GM21737 (cell line): ENCODE data around the gene KCNK2.

Experiments used
- ATAC-seq: cut with Tn5 transposase; IDR thresholded peaks from one replicate; pipeline ENCODE4 v1.9.1; 2021; ENCODE audit warnings: mild to moderate bottlenecking, moderate library complexity; ENCODE audit not compliant: unreplicated experiment

The KCNK2 gene

DNA sequence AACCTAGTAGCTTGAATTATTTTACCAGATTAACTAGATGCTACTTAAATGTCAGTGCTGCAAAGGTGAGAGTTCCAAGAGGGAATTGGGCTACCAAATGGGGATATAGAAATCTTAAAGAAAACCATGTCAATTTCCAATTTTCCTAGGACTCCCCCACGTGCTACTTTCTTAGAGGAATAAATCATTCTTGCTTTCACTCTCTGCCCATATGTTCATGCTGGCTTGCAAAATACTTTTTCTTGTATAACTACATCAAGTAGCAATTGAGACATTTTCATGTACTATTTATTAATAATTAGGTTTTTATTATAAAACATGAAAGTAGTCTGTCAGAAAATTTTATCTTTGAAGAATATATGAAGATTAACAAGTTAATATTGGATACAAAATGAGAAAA lies 11.8 kb downstream of the KCNK2 start:
- no peak for ATAC-seq

DNA sequence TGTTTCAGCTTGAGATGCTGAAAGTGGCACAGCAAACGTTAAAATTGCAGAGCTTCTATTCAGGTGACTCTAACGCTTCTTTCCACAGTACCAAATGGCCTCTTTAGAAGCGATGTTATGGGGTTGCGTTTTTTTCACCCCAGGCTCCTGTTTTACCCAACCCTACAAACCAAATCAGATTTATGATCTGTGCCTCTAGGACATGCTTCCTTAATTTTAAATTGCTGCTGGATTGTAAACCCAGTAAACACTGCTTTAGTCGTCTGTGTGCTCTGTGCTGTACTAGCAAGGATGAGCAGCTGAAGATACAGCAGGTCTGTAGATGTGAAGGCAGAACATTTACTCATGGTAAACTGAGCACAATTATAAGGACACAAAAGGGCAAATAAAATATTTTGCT lies 13.0 kb downstream of the KCNK2 start:
- ATAC-seq = no peak

DNA sequence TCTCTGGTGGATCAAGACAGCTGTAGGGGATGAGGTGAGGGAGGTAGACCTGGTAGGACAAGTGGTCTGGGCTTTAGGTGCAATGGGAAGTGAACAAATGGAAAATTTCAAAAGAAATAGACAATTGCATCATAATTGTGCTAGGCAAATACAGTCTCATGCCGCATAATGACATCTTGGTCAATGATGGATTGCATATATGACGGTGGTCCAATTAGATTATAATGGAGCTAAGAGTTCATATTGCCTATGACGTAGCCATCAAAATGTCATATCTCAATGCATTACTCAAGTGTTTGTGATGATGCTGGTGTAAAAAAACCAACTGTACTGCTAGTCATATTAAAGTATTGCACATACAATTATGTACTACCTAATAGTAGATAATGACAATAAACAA lies 19.0 kb downstream of the KCNK2 start:
- ATAC-seq = no peak

DNA sequence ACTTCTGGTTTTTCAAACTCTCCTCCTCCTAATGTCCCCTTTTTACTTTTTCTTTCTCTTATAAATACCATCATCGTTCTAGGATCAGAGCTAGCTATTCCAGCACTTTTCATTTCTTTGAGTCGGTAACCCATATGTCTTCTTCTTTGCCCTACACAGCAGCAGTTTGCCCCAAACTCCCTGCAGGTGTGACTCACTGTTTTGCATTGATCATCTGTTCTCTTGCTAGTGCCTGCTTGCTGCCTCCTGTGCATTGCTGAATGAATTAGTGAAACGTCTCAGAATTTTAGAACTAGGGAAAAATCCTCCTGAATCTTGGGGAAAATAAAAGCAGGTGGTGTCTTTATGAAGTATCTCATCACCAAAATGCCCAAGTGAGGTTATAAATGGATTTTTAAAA lies 21.7 kb downstream of the KCNK2 start:
- no peak for ATAC-seq

DNA sequence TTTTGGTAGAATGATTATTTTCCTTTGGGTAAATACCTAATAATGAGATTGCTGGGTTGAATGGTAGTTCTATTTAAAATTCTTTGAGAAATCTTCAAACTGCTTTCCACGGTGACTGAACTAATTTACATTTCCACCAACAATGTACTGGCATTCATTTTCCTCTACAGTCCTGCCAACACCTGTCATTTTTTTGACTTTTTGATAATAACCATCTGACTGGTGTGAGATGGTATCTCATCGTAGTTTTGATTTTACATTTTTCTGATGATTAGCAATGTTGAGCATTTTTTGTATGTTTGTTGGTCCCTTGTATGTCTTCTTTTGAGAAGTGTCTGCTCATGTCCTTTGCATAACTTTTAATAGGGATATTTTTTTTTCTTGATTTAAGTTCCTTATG lies 23.5 kb downstream of the KCNK2 start:
- no peak for ATAC-seq

DNA sequence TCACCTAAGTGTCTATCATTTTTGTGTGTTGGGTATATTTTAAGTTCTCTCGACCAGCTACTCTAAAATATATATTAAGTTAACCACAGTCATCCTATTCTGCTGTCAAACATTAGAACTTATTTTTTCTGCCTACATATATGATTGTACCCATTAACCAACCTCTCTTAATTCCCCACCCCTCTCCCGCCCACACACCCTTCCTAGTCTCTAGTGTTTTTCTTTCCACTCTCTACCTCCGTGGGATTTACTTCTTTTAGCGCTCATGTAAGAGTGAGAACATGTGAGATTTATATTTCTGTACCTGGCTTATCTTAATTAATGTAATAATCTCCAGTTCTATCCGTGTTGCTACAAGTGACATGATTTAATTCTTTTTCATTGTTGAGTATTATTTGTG lies 26.6 kb downstream of the KCNK2 start:
- ATAC-seq = no peak

DNA sequence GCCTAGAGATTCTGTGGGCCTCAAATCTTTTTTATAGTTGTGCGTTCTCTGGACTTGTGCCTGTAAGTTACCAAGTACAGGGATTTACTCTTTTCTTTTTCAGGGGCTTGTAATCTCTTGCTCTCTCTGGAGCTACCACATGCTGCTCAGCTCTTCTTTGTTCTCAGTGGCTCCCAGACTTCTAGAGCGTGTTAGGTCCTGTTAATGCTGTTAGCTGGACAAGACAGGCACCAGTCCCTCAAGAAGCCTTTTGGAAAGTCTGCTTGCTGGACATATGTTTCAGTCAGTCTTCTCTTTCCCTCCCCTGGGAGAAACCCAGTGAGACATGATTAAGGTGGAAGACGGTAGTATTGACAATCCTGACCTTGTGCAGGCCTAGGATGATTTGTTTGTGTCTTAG lies 29.4 kb downstream of the KCNK2 start:
- no peak for ATAC-seq

DNA sequence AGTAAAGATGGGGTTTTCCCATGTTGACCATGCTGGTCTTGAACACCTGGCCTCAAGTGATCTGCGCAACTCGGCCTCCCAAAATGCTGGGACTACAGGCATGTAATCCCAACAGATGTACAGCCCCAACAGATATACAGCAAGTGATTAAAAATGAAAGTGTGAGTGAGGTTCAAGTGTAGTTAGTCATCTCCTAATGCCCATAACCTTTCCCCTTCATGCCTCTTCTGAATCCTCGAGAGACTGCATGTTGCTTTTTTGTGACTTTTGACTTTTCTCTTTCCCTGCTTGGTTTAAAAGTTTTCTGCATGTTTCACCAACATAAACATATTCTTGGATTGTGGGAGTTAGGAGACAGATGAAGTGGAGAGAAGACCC lies 31.2 kb downstream of the KCNK2 start:
- no peak for ATAC-seq

DNA sequence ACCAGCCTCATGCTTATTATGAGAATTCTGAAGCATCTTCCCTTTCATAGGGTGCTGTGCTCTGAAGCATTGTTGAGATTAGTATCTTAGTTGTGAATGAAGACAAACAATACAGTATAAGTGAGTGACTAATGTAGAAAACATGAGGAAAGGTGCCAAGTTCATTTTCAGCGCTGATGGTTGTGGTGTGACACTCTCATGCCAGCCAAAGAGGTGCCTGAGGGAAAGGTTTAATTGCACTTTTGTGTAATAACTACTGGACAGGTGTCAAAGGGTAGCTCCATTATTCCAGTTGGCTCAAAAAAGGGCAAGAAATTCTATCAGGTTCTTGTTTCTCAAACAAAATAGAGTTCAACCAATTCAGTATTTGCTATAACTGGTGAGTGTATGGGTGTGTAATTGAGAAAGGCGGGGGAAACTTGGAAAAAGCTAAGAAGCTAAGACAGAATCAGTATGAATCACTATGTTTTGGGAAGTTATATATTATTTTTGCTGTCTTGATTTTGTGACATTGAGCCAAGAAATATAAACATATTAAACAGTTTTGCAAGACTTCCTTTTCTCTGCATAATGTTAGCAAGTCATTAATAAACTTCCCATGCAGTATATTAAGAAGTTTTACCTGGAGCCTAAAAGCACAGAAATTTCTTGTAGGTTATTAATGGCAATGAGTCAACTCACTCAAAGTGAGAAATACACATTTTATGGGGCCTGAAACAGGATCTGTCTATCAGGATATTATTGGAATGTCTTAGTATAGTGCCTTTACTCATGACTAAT lies 31.8 kb downstream of the KCNK2 start:
- no peak for ATAC-seq

DNA sequence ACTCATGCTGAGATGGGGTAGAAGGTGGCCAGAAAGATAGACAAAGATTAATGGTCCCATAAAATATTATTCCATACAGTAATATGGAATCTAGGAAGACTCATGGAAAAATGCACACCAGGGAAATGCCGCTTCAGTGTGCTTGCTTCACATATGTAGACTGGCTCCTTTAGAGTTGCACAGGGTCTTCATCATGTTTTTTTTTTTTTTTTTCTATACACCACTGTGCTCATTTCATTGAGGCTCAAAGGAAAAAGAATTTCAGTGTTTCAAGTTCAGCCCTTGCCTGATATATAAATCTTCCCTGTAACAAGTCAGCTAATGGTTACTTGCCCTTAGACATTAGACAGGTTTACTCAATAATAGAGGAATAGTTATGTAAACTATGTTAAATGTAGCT lies 33.2 kb downstream of the KCNK2 start:
- no peak for ATAC-seq

DNA sequence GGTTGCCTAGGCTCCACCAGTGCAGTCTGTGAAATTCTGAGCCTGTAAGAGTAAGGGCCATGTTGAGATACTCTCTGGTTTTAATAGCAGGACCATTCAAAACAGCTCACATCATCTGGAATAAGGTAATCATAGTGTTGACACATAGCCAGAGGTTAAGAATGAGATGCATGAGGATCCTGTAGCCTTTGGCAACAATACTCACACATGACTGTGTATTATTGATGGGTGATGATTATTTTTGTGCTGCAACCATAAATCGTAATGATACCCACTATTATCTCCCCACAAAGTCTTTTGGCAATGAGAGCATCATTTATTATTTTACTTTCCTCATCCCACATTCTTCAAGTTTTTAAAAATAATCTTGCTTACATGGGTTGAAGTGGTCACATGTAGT lies 35.5 kb downstream of the KCNK2 start:
- no peak for ATAC-seq

DNA sequence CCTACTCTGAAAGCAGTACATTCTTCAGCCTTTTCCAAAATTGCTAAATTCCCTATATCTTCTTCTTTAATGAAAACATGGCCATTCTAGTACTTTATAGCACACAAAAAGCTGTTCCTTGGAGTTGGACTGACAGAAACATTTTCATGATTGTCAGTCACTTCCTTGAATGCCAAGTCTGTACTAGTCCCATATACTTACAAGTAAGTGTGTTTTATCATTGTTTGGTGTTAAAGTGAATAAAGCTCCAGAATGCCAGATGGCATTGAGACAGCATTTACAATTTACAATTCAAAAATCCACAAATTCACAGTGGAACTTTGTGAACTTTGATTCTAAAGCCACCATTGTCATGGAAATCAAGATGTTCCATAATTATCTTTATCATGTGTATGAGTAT lies 36.5 kb downstream of the KCNK2 start:
- ATAC-seq = no peak

DNA sequence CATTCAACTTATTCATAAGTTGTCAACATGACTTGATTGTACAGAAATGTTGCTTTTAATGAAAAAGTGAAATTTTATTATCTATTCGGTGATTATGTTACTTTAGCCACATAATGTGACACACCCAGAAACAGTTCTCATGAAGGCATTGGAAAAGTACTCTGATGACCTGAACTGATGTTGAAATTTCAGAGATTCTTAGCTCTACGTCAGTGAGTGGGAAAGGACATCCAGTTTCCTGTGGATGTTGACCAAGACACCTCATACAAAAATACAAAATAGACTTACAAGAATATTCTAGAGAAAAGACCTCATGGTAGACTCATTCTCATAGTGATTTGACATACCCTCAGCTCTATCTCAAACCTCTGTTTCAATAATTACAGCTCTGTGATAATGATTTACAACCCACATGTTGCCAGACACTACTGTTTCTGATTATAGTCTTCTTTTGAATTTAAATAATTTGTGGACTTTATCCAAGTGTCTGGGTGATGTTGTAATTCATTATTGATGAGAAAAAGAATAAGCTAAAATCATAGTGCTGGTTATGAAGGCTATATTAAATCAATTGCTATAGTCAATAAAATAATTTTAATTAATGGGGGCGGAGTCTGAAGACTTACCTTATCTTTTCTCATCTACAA lies 37.3 kb downstream of the KCNK2 start:
- no peak for ATAC-seq

DNA sequence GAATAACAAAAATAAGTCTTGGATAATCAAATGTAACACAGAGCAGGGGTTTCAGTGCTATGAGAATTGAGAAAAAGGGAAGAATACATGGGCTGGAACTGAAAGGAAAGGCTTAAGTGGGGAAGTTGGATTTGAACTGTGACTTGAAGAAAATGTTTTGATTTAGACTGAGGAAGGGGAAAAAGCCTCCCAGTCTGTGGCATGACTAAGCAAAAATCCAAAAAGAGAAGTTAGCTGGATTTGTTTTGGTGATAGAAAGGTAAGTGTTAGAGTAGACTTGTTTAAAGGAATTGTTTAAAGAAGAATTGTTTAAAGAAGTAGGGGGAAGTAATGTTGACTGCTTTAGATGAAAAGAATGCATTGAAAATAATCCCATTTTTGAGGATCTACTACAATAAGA lies 46.0 kb downstream of the KCNK2 start:
- no peak for ATAC-seq

DNA sequence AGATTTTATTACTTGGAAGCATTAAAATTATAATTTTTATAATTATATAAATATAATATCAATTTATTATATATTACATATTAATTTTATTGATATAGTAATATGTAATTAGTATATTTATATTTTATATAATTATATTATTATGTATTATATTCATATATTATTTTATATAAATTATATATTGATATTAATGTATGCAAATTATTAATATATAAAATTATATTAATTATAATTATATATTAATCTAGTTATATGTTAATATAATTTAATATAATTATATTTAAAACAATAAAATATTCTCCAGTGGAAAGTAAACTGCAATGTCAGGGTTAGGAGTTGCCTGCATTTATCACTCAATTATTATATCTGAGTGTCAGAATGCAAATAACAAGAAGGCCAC lies 48.8 kb downstream of the KCNK2 start:
- no peak for ATAC-seq

DNA sequence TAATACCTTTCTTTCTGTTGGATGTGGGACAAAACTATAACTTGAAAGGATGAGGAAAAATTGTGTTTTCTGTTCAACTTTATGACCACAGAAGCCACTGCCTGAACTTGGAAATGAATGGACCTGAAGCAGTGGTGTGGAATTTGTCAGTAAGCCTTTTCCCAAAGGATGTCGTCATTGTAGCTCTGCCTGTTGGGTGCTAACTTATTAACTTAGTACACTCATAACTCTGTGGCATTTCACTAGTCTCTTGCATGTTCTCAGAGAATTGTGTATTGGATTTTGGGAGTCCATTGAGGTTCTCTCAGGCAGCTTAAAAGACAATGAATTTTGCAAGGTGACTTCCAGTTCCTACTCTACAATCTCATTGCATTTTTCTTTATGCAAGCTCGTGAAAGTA lies 49.6 kb downstream of the KCNK2 start:
- ATAC-seq = no peak

DNA sequence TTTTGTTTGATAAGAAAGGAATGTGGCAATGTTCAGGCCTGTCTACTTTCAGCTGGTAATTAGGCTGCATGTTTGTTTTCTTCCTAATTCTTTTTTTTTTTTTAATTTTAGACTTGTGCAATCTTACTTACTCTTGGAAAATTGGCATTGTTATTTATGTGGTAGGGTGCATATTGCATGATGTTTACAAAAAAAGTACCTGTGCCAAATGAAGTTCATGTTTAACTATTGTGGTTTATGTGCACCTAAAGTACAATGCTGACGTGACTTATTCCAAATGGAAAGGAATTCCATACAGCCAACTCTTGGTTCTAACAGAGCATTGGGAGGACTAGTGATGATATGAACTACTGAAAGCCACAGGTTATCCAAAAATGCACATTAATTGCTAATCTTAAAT lies 51.0 kb downstream of the KCNK2 start:
- no peak for ATAC-seq

DNA sequence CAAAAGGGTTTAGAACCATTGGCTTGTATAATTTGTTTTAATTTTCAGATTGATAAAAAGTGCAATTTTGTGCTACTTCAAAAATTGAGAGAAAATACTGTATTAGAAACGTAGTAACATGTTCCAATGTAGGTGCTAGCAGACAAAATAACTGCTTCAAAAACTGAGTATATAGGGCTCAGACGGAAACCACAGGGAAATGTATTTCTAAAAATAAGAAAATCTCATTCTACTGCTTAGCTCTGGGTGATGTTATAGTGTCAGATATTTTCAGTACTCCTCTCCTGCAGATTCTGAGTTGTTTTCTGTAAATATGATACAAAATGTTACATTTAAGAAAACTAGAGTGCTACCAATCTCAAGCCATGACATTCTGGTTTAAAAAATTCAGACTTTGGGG lies 55.4 kb downstream of the KCNK2 start:
- no peak for ATAC-seq

DNA sequence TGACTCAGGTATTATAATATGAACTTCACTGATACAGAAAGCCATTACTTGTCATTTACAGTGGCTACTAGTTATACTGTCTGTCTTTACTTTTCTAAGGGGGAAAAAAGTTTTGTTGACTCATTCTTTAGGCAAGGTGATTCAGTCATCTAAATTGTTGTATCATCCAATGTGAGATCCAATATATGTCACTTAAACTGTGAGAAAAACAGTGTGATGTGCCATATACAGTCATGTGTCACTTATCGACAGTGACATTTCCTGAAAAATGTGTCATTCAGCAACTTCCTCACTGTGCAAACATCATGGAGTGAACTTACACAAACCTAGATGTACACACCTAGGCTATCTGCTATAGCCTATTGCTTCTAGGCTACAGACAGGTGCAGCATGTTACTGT lies 57.6 kb downstream of the KCNK2 start:
- ATAC-seq = no peak

DNA sequence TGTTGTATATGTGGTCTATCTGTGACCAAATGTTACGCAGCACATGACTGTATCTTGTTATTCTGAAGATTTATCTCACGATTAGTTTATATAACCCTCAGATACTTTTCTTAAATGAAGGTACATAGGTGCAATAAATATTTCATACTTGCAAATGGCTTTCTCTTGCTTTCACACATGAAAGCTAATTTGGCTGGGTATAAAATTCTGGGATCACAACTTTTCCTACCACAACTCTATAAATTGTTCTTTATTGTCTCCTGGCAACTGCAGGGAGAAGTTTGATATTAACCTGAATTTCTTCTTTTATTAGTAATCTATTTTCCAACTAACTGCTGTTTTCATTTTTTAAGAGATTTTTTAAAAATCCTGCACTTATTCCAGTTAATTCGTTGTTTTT lies 58.9 kb downstream of the KCNK2 start:
- ATAC-seq = no peak

DNA sequence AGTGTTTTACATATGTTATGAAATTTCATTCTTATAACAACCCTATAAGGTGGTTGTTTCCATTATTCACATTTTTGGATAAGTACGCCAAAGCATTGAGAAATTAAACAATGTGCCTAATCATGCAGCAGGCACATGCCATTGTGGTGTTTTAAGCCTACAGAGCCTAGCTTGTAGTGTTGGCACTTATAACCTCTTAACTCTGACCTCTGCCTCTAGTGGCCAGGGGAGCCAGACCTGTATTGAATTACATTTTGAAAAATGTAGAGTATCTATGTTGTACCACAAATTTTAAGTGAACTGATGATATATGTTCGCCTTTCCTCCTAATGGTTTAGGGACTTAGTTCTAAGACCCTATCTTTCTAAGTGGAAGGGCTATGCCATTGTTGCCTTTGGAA lies 61.0 kb downstream of the KCNK2 start:
- no peak for ATAC-seq

DNA sequence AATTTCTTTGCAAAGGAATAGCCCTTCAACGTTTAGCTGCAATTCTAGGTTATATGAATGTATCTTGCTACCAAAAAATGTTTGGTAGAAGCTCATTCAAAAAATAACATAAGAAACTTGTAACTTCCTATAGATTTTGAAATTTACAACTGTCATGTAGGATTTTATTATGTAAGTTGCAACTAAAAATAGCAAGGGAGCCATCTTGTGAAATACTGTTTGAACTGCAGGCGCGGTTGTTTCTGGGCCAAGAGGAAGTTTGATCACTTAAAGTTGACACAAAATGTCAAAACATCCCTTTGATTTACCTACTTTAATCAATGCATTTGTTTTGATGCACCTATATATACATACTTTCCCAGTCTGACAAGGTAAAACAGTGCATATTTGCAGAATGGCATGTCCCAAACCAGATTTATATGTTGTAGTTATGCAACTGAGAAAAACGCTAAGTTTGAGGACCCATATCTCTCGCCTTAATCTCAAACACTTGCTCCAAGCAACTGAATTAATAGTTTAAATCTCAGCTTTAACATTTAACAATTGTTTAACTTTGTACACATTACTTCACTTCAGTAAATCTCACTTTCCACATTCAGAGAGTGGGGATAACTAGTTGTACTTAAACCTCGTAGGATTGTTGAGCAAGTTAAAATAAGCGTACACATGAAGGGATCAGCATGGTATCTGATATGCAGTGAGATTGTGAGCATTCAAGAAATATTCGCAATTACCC lies 63.9 kb downstream of the KCNK2 start:
- ATAC-seq = no peak
